SU-DHL-6 (cell line): ENCODE measurements around the gene PTPRA.
"Not testable (repeated sequence)": the region's sequence is repeated elsewhere in the genome, so short reads cannot be mapped to it uniquely, and the experiment has no call there.

ENCODE experiments used
- H2AFZ ChIP-seq: fragments of 200-600 bp; sonication (generic); 2 replicates; pipeline ENCODE4 v1.6.1; 2014; ENCODE audit warnings: low read depth, mild to moderate bottlenecking, moderate library complexity, mixed read lengths, antibody characterized with exemption, low read length; ENCODE audit not compliant: severe bottlenecking
- H3F3A ChIP-seq: fragments of 200-600 bp; shearing (Covaris generic); 2 replicates; pipeline ENCODE4 v1.6.0; 2016; ENCODE audit warnings: antibody characterized with exemption, mild to moderate bottlenecking; ENCODE audit not compliant: insufficient read depth
- H3K27ac ChIP-seq: fragments of 200-600 bp; sonication (generic); 2 replicates; pipeline ENCODE4 v1.5.1; 2016; ENCODE audit warnings: low read depth, mild to moderate bottlenecking, low read length, moderate library complexity, mixed read lengths
- H3K27me3 ChIP-seq: fragments of 200-600 bp; sonication (generic), shearing (Covaris generic); 2 replicates; pipeline ENCODE4 v1.6.0; 2014; ENCODE audit warnings: mild to moderate bottlenecking, low read length
- H3K36me3 ChIP-seq: fragments of 200-600 bp; sonication (generic); 2 replicates; pipeline ENCODE4 v1.6.1; 2014; ENCODE audit warnings: mild to moderate bottlenecking, low read length, mixed read lengths
- H3K4me2 ChIP-seq: fragments of 300-600, 200-600 bp; shearing (Covaris generic), sonication (generic); 2 replicates; pipeline ENCODE4 v1.6.0; 2014; ENCODE audit warnings: low read length, low read depth, mild to moderate bottlenecking; ENCODE audit not compliant: poor library complexity, severe bottlenecking
- H3K4me3 ChIP-seq: fragments of 200-600 bp; sonication (generic); 2 replicates; pipeline ENCODE4 v1.5.1; 2014; ENCODE audit warnings: antibody characterized with exemption, low read length, mild to moderate bottlenecking, mixed read lengths; ENCODE audit not compliant: insufficient read depth, poor library complexity, severe bottlenecking
- H3K79me2 ChIP-seq: fragments of 200-600 bp; sonication (generic); 2 replicates; pipeline ENCODE4 v1.6.1; 2014; ENCODE audit warnings: mild to moderate bottlenecking, low read length, moderate library complexity; ENCODE audit not compliant: insufficient read depth
- H3K9ac ChIP-seq: fragments of 200-600 bp; sonication (generic); 2 replicates; pipeline ENCODE4 v1.7.0; 2014; ENCODE audit warnings: mild to moderate bottlenecking, low read length
- H3K9me2 ChIP-seq: fragments of 200-600 bp; sonication (generic); replicated peaks from 2 replicates; pipeline ENCODE4 v1.6.1; 2014; ENCODE audit warnings: low read length; ENCODE audit not compliant: insufficient read depth
- H3K9me3 ChIP-seq: fragments of 200-600 bp; sonication (generic); 2 replicates; pipeline ENCODE4 v1.6.1; 2014; ENCODE audit warnings: low read length, mixed read lengths; ENCODE audit not compliant: insufficient read depth
- H4K20me1 ChIP-seq: fragments of 200-600 bp; sonication (generic); 2 replicates; pipeline ENCODE4 v1.6.1; 2014; ENCODE audit warnings: low read depth, mild to moderate bottlenecking, antibody characterized with exemption, low read length, moderate library complexity, mixed read lengths
- CTCF ChIP-seq: fragments of 200-600 bp; sonication (generic); IDR thresholded peaks from one replicate; pipeline ENCODE4 v1.5.1; 2017; ENCODE audit warnings: antibody characterized with exemption, mild to moderate bottlenecking, low read length, moderate library complexity; ENCODE audit not compliant: insufficient read depth, poor library complexity, severe bottlenecking
- EZH2phosphoT487 ChIP-seq: fragments of 200-600 bp; sonication (generic), shearing (Covaris generic); conservative IDR thresholded peaks from 2 replicates; pipeline ENCODE4 v1.6.1; 2018; ENCODE audit warnings: mild to moderate bottlenecking, antibody characterized with exemption, low read length, moderate library complexity, mixed read lengths

The PTPRA gene

DNA sequence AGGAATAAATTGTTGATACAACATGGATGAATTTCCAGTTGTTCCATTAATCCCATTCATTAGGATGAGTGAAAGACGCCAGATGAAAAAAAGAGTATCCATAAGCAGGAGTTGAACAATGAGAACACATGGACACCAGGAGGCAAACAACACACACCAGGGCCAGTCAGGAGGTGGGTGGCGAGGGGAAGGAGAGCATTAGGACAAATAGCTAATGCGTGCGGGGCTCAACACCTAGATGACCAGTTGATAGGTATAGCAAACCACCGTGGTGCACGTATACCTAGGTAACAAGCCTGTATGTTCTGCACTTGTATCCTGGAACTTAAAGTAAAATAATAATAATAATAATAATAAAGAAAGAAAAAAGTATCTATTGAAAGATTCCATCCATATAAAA lies 43.9 kb upstream of the PTPRA start:
- Histone ChIP-seq H3K27me3 (no peaks in the 10 kb centered on the region), H3K4me2 (no peak overlapping the region), H3F3A (no peaks in the 10 kb centered on the region), H4K20me1 (no peaks in the 10 kb centered on the region), H3K9me3 (no peaks in the 10 kb centered on the region), H2AFZ (no peak overlapping the region), H3K9me2 (no peaks in the 10 kb centered on the region), H3K27ac (no peak overlapping the region), H3K9ac (no peak overlapping the region), H3K36me3 (no peaks in the 10 kb centered on the region), H3K4me3 (no peak overlapping the region), H3K79me2 (no peaks in the 10 kb centered on the region)
- TF ChIP-seq EZH2phosphoT487: no peak
- no peak for TF ChIP-seq CTCF

DNA sequence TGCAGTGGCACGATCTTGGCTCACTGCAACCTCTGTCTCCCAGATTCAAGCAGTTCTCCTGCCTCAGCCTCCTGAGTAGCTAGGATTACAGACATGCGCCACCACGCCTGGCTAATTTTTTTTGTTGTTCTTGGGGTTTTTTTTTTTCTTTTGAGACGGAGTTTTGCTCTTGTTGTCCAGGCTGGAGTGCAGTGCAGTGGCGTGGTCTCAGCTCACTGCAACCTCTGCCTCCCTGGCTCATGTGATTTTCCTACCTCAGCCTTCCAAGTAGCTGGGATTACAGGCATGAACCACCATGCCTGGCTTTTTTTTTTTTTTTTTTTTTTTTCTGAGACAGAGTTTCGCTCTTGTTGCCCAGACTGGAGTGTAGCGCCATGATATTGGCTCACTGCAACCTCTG lies 42.1 kb upstream of the PTPRA start:
- not testable (repeated sequence) for H3K9me2 ChIP-seq, H4K20me1 ChIP-seq, H3F3A ChIP-seq, H3K9ac ChIP-seq, H3K36me3 ChIP-seq, H3K4me3 ChIP-seq, H3K4me2 ChIP-seq, H3K9me3 ChIP-seq, H3K79me2 ChIP-seq, H3K27ac ChIP-seq, H2AFZ ChIP-seq, H3K27me3 ChIP-seq

- Histone ChIP-seq H4K20me1 (no peaks in the 10 kb centered on the region), H3F3A (no peaks in the 10 kb centered on the region), H3K9ac (no peak overlapping the region), H2AFZ (no peak overlapping the region), H3K4me2 (no peak overlapping the region), H3K36me3 (no peaks in the 10 kb centered on the region), H3K9me3 (no peaks in the 10 kb centered on the region), H3K79me2 (no peaks in the 10 kb centered on the region), H3K27me3 (no peaks in the 10 kb centered on the region), H3K27ac (no peak overlapping the region), H3K4me3 (no peak overlapping the region), H3K9me2 (no peaks in the 10 kb centered on the region)
- TF ChIP-seq CTCF: no peak
- TF ChIP-seq EZH2phosphoT487: no peak
Measured at GRCh38 chr20:2833761-2834160, 39.5 kb upstream of the PTPRA start.

DNA sequence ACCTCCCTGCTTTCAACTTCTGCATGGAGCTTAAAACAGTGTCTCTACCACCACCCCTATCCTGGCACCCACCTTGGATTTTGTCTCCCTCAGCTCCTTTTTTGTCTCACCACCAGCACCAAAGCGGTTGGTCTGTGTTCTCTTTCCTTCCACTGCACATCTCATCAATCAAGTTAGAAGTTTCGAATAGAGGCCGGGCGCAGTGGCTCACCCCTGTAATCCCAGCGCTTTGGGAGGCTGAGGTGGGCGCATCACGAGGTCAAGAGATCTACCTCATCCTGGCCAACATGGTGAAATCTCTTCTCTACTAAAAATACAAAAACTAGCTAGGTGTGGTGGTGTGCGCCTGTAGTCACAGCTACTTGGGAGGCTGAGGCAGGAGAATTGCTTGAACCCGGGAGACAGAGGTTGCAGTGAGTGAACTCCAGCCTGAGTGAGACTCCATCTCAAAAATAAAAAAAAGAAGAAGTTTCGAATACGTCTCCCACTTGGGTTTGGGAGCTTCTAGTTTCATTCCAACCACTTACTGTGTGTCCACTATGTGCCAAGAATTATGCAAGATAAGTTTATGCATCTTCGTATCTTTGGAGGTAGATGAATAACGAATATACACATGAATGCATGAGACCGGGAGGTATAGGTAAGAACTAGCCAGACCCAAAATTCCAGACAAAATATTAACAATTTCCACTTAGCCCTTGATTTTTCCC lies 38.7 kb upstream of the PTPRA start:
- Histone ChIP-seq H3K4me3 (no peak overlapping the region), H3F3A (no peaks in the 10 kb centered on the region), H4K20me1 (no peaks in the 10 kb centered on the region), H3K27ac (no peak overlapping the region), H3K9me2 (no peaks in the 10 kb centered on the region), H2AFZ (no peak overlapping the region), H3K27me3 (no peaks in the 10 kb centered on the region), H3K36me3 (no peaks in the 10 kb centered on the region), H3K9me3 (no peaks in the 10 kb centered on the region), H3K4me2 (no peak overlapping the region), H3K9ac (no peak overlapping the region), H3K79me2 (no peaks in the 10 kb centered on the region)
- no peak for TF ChIP-seq CTCF
- no peak for TF ChIP-seq EZH2phosphoT487
